GM12878 (cell line): Measurements from ENCODE around the gene FOXO1. TPM values are rescaled to one million over a fixed set of nuclear protein-coding genes. Genes with fewer than 3 reads are reported as not detected.

Experiments used
- ATAC-seq: fragments of 200-7000 bp; cut with Tn5 transposase; 3 replicates; pipeline ENCODE4 v1.9.1; 2020; ENCODE audit warnings: mild to moderate bottlenecking, moderate library complexity
- BruUV-seq: library from RNA; stranded (reverse); fragments of 400-500 nt; replicated peaks from 2 replicates; lab custom pipeline; 2021; lab: Mats Ljungman, UMichigan
- CTCF ChIA-PET: fragments of 300-600 bp; sonication (Branson Sonifier 250); formaldehyde crosslinking; extraction: SDS; loops from one replicate; lab custom pipeline; 2021; ENCODE audit warnings: inconsistent platforms; lab: Yijun Ruan, JAX
- POLR2A ChIA-PET: fragments of 350-600 bp; formaldehyde crosslinking; extraction: SDS; loops from one replicate; lab custom pipeline; 2021; ENCODE audit warnings: inconsistent platforms; lab: Charles Lee
- RAD21 ChIA-PET: fragments of 300-600 bp; sonication (Branson Sonifier 250); formaldehyde crosslinking; loops from one replicate; lab custom pipeline; 2023; ENCODE audit warnings: antibody characterized with exemption; ENCODE audit not compliant: unreplicated experiment; lab: Charles Lee
- SMC1A ChIA-PET: fragments of 300-600 bp; sonication (Branson Sonifier 250); formaldehyde crosslinking; loops from one replicate; lab custom pipeline; 2023; ENCODE audit not compliant: unreplicated experiment, uncharacterized antibody; lab: Charles Lee
- DNase-seq: peaks from one replicate; pipeline ENCODE4 v3.0.0-alpha.2; 2011; ENCODE audit warnings: low read depth, low spot score
- FAIRE-seq: peaks from 3 replicates; lab custom pipeline; 2011; peaks lifted over from hg19 to GRCh38; lab: Jason Lieb, UNC
- H2AFZ ChIP-seq: 2 replicates; pipeline ENCODE4 v1.6.0; 2011; ENCODE audit warnings: low read depth, low read length, control low read depth; ENCODE audit not compliant: control insufficient read depth
- H3K27ac ChIP-seq: 2 replicates; pipeline ENCODE4 v1.5.1; 2011; ENCODE audit warnings: control low read depth; ENCODE audit not compliant: control insufficient read depth, insufficient read depth
- H3K27me3 ChIP-seq, 2 experiments: replicated peaks in 1 of 2; 2 replicates each; pipeline versions ENCODE4 v1.6.0 to v1.6.1; 2011; ENCODE audit warnings: low read length in 1 of 2; ENCODE audit not compliant: control insufficient read depth in 2 of 2, insufficient read depth in 2 of 2
- H3K36me3 ChIP-seq, 2 experiments: 2 replicates each; pipeline ENCODE4 v1.5.1; 2011; ENCODE audit warnings: low read length in 1 of 2; ENCODE audit not compliant: control insufficient read depth in 2 of 2, insufficient read depth in 2 of 2
- H3K4me1 ChIP-seq: 2 replicates; pipeline ENCODE4 v1.6.1; 2011; ENCODE audit warnings: mild to moderate bottlenecking, low read length, moderate library complexity, mixed read lengths; ENCODE audit not compliant: control insufficient read depth, insufficient read depth
- H3K4me2 ChIP-seq: 2 replicates; pipeline ENCODE4 v1.6.0; 2011; ENCODE audit warnings: control low read depth; ENCODE audit not compliant: control insufficient read depth, insufficient read depth
- H3K4me3 ChIP-seq: fragments of 200-600 bp; sonication (generic); 2 replicates; pipeline ENCODE4 v1.5.1; 2016
- H3K79me2 ChIP-seq: 2 replicates; pipeline ENCODE4 v1.6.0; 2011; ENCODE audit warnings: low read length; ENCODE audit not compliant: control insufficient read depth, insufficient read depth
- H3K9ac ChIP-seq: 2 replicates; pipeline ENCODE4 v1.8.0; 2011; ENCODE audit warnings: low read length, control low read depth, mixed read lengths; ENCODE audit not compliant: control insufficient read depth, insufficient read depth
- H3K9me3 ChIP-seq: replicated peaks from 3 replicates; pipeline ENCODE4 v1.5.1; 2011; ENCODE audit warnings: mild to moderate bottlenecking, low read length; ENCODE audit not compliant: control insufficient read depth, insufficient read depth
- H4K20me1 ChIP-seq: 2 replicates; pipeline ENCODE4 v1.6.0; 2011; ENCODE audit not compliant: control insufficient read depth, insufficient read depth
- ATF7 ChIP-seq: fragments of 450-650 bp; IDR thresholded peaks from 2 replicates; pipeline ENCODE4 v1.6.1; 2016; ENCODE audit warnings: low read depth, mild to moderate bottlenecking
- EZH2 ChIP-seq: IDR thresholded peaks from 2 replicates; pipeline ENCODE4 v1.6.1; 2012; ENCODE audit warnings: low read depth, mild to moderate bottlenecking, control low read depth, inconsistent platforms, low read length, borderline replicate concordance; ENCODE audit not compliant: control insufficient read depth
- FOXM1 ChIP-seq: IDR thresholded peaks from 2 replicates; pipeline ENCODE4 v1.6.1; 2012; ENCODE audit warnings: low read depth, mild to moderate bottlenecking, inconsistent platforms, low read length, moderate library complexity
- NBN ChIP-seq: fragments of 450-650 bp; IDR thresholded peaks from 2 replicates; pipeline ENCODE4 v1.6.1; 2016
- NFYA ChIP-seq: IDR thresholded peaks from 2 replicates; pipeline ENCODE4 v1.6.1; 2011; ENCODE audit warnings: low read depth, mild to moderate bottlenecking, low read length, improper control_type of control experiment, borderline replicate concordance
- NRF1 ChIP-seq: conservative IDR thresholded peaks from 2 replicates; pipeline ENCODE4 v1.6.1; 2011; ENCODE audit warnings: mild to moderate bottlenecking, low read depth, low read length, improper control_type of control experiment
- SMARCA5 ChIP-seq: fragments of 450-650 bp; IDR thresholded peaks from 2 replicates; pipeline ENCODE4 v1.6.1; 2017; ENCODE audit warnings: mild to moderate bottlenecking
- SMC3 ChIP-seq: IDR thresholded peaks from 2 replicates; pipeline ENCODE4 v1.6.1; 2011; ENCODE audit warnings: low read length, improper control_type of control experiment, borderline replicate concordance
- TCF12 ChIP-seq: IDR thresholded peaks from 2 replicates; pipeline ENCODE4 v1.6.1; 2011; ENCODE audit warnings: low read depth, mild to moderate bottlenecking, low read length
- WRNIP1 ChIP-seq: IDR thresholded peaks from 2 replicates; pipeline ENCODE4 v1.6.1; 2011; ENCODE audit warnings: low read depth, low read length, improper control_type of control experiment, borderline replicate concordance
- ZBED1 ChIP-seq: IDR thresholded peaks from 2 replicates; pipeline ENCODE4 v1.6.1; 2016; ENCODE audit warnings: borderline replicate concordance
- ZBTB33 ChIP-seq: fragments of 450-650 bp; IDR thresholded peaks from 2 replicates; pipeline ENCODE4 v1.6.1; 2017; ENCODE audit warnings: mild to moderate bottlenecking
- ZNF207 ChIP-seq: fragments of 450-650 bp; IDR thresholded peaks from 2 replicates; pipeline ENCODE4 v1.6.1; 2014; ENCODE audit warnings: antibody characterized with exemption, mild to moderate bottlenecking, borderline replicate concordance
- WGBS: methylation state at CpG from one replicate; pipeline ENCODE4 v1.1.6; 2016; ENCODE audit warnings: low lambda C conversion rate; ENCODE audit not compliant: insufficient replicate concordance, insufficient coverage; ENCODE audit errors: missing lambda C conversion rate; 5-methylcytosine and 5-hydroxymethylcytosine counted together
- in situ Hi-C: fragments of 300-500 bp; cut with MboI; formaldehyde crosslinking; loops from 9 replicates; pipeline ENCODE4 v1.14.3; 2018; ENCODE audit warnings: mixed read lengths
- intact Hi-C: fragments of 100-400 bp; cut with micrococcal nuclease; formaldehyde crosslinking; loops from one replicate; pipeline ENCODE4 v1.14.2; 2022; ENCODE audit not compliant: unreplicated experiment
- polyA plus RNA-seq, 11 experiments: library from polyadenylated mRNA; depleted of rRNA in 4 of 11; unstranded in 6 of 11; stranded (reverse) in 5 of 11; fragments of >200 nt; fragmentation: Nextera tagmentation in 4 of 11; fragmentation: Illumina TruSeq in 1 of 11; extraction: Ambion mirVana in 4 of 11; extraction: Trizol in 1 of 11; gene quantifications; 1 replicate in 1 of 11; 2 replicates in 10 of 11; pipeline versions ENCODE4 v1.2.1 to v1.2.3, GENCODE V29; 2011 to 2016; ENCODE audit warnings: inconsistent platforms in 2 of 11, missing spikeins in 2 of 11, low read depth in 1 of 11
- total RNA-seq, 4 experiments: library from RNA; depleted of rRNA in 3 of 4; stranded (reverse); fragments of >200 nt in 3 of 4; fragmentation: Illumina TruSeq in 1 of 4; extraction: Trizol in 1 of 4; gene quantifications; 2 replicates each; pipeline versions ENCODE4 v1.2.1 to v1.2.3, GENCODE V29; 2013 to 2021

The FOXO1 gene
- total and polyA plus RNA-seq, 10 of the 15 experiments (the other 5 are each of a cell fraction or from before 2014, with no cell fraction given) = 0.58 to 8.3 (median 0.88) TPM

GRCh38 chr13:40596484-40596883, 70.0 kb downstream of the FOXO1 start:
- in situ Hi-C loops = no loop called here
- H3K4me1 ChIP-seq = peaks cover 13% of the 10 kb centered on the region
- H3K4me2 ChIP-seq = no peak overlapping the region
- H3K9me3 ChIP-seq = no peaks in the 10 kb centered on the region
- no peak overlapping the region for H3K27ac ChIP-seq
- no TSS peak for BruUV-seq
- H3K4me3 ChIP-seq = no peak overlapping the region
- H3K36me3 ChIP-seq = no peaks in the 10 kb centered on the region
- TF ChIP-seq SMARCA5 (no peak), TCF12 (no peak), NRF1 (no peak)
- no peaks in the 10 kb centered on the region for H4K20me1 ChIP-seq
- H3K79me2 ChIP-seq = peaks cover 27% of the 10 kb centered on the region
- ATAC-seq (no peak; the same call in 2 of the 3 replicates), FAIRE-seq (no peak), DNase-seq (no peak)
- ChIA-PET CTCF (interaction anchor here (0.6 to 1.0 kb wide), 2 partner anchors 16 to 50 kb away, joined by 3 read pairs; no protein-coding TSS in a partner anchor), SMC1A (interaction anchor here (0.7 to 1.3 kb wide), 5 partner anchors 12 to 79 kb away, joined by 3 to 5 read pairs (median 3); no protein-coding TSS in a partner anchor), POLR2A (interaction anchor here (0.6 to 1.1 kb wide), 2 partner anchors 10 to 35 kb away, joined by 6 read pairs; no protein-coding TSS in a partner anchor), RAD21 (no interaction called here)
- H2AFZ ChIP-seq = no peak overlapping the region
- 63% methylated on average over 4 of the region's 4 CpGs for WGBS
- no peak overlapping the region for H3K9ac ChIP-seq
- no peaks in the 10 kb centered on the region for H3K27me3 ChIP-seq
- intact Hi-C loops = no loop called here

- ChIA-PET RAD21 (no interaction called here), POLR2A (interaction anchor here (1.1 kb wide), 1 partner anchor 9 kb away, joined by 6 read pairs; no protein-coding TSS in a partner anchor), CTCF (interaction anchor here (0.6 to 1.0 kb wide), 2 partner anchors 16 to 149 kb away, joined by 3 read pairs; no protein-coding TSS in a partner anchor), SMC1A (interaction anchor here (1.1 to 1.7 kb wide), 5 partner anchors 10 to 78 kb away, joined by 3 to 5 read pairs (median 3); no protein-coding TSS in a partner anchor)
- Histone ChIP-seq H3K9me3 (no peaks in the 10 kb centered on the region), H3K9ac (no peak overlapping the region), H3K27me3 (no peaks in the 10 kb centered on the region), H3K4me3 (no peak overlapping the region), H4K20me1 (no peaks in the 10 kb centered on the region), H3K27ac (no peak overlapping the region), H3K36me3 (no peaks in the 10 kb centered on the region), H2AFZ (no peak overlapping the region), H3K4me1 (peaks cover 18% of the 10 kb centered on the region), H3K4me2 (no peak overlapping the region), H3K79me2 (peaks cover 30% of the 10 kb centered on the region)
- intact Hi-C loops (no loop called here), in situ Hi-C loops (no loop called here)
- TF ChIP-seq NFYA (no peak), NBN (no peak), WRNIP1 (no peak), ZBTB33 (no peak), EZH2 (no peak), ZNF207 (no peak), FOXM1 (no peak), SMC3 (no peak), ZBED1 (no peak), ATF7 (no peak)
- 100% methylated on average over 3 of the region's 3 CpGs for WGBS
- DNase-seq (no peak), FAIRE-seq (no peak), ATAC-seq (no peak)
- no TSS peak for BruUV-seq
These were observed 70.7 kb downstream of the FOXO1 start for GRCh38 chr13:40595693-40596092.
